GM19468 (cell line): ENCODE results near the gene PTPN12.

Experiments used
- ATAC-seq: cut with Tn5 transposase; IDR thresholded peaks from one replicate; pipeline ENCODE4 v1.9.1; 2021; ENCODE audit warnings: mild to moderate bottlenecking, moderate library complexity, moderate number of reproducible peaks; ENCODE audit not compliant: unreplicated experiment; ENCODE audit errors: extremely low read depth

Gene PTPN12

GRCh38 chr7:77655836-77656455 is 118.9 kb downstream of the PTPN12 start:
- ATAC-seq = no peak

DNA sequence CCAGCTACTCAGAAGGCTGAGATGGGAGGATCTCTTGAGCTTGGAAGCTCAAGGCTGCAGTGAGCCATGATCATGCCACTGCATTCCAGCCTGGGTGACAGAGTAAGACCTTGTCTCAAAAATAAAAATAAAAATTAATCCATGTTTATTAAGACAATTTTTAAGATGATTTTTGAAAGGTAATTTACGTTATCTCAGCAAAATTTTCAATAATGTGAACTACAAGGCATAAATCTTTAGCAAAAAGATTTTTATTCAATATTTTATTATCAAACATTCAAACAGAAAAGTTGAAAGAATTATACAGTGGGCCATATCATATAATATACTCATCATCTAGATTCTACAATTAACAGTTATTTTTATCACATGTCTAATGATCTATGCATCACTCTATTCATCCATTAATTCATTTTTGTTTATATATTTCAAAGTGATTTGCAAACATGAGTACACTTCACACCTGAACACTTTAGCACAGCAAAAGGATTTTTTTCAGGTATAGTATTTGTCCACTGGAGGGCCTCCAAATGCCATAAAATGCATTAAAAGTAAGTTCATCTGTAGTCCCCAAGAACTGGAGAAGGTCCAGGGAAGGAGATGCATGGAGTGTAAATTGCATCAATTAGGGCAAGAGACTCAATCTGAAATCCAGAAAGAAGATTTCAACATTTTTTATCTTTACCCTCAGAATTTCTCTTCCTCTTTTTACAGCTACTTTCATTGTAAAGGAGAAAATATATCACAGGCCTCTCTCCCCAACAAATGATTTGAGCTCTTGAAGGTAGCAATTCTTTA is 120.5 kb downstream of the PTPN12 start:
- no peak for ATAC-seq

GRCh38 chr7:77658928-77659327 is 121.8 kb downstream of the PTPN12 start:
- ATAC-seq = no peak

- no peak for ATAC-seq
Observed at GRCh38 chr7:77661816-77662215, 124.7 kb downstream of the PTPN12 start.

GRCh38 chr7:77662869-77663268 is 125.8 kb downstream of the PTPN12 start:
- no peak for ATAC-seq

DNA sequence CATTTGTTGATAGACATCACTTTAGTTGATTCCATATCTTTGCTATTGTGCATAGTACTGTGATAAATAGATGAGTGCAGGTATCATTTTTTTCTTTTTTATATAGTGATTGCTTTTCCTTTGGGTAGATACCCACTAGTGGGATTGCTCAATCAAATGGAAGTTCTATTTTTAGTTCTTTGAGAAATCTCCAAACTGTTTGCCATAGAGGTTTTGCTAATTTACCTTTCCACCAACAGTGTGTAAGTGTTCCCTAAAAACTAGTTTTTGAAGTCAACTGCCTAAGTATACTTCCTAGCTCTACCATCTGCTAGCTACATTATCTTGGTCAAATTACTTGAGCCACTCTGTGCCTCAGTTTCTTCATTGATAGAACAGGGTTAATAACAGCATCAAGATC is 127.6 kb downstream of the PTPN12 start:
- no peak for ATAC-seq

DNA sequence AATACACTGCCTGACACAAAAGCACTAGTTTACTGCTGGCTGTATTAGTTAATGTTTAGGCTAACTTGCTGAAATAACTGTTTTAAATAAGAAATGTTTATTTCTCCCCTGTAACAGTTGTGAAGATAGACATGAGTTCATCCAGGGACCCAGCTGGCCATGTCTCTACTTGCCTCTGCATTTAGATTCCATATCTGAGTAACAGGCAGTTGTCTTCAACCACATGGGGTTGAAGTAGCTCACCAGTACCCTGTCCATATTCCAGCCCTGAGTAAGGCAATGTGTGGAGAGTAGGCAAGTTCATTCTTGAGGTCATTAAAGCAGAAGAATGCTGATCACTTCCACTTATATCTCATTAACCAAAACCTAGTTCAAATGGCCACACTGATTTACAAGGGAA is 128.1 kb downstream of the PTPN12 start:
- no peak for ATAC-seq

DNA sequence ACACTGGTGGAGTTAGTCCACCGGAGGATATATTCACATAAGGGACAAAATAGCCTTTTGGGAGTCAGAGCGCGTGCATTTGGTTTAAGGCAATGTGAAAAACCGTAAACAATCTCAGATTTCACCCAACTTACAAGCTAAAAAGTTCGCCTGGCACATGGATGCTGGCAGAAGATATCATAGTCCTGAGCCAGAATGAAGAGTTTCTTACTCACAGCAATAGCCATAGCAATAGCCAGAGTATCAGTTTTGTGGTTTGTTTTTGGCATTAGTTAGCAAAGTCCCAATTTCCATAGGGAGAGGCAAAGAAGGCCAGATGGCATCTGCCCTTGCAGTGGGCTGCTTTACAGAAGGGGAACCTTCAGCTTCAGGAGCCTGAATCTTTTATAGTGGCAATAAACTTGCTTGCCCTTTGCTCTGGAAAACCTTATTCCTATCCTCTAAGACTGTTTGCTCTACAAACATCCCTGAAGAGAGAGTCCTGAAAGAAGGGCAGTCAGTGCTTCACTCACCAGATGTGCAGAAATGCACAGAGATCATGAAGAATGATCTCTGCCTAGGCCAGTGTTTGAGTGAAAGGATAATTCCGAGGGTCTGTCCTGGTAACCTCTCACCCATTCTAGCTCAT is 130.5 kb downstream of the PTPN12 start:
- no peak for ATAC-seq

GRCh38 chr7:77674878-77675277 is 137.8 kb downstream of the PTPN12 start:
- ATAC-seq = no peak

- ATAC-seq = no peak
Observed at GRCh38 chr7:77679608-77680007, 142.5 kb downstream of the PTPN12 start.

DNA sequence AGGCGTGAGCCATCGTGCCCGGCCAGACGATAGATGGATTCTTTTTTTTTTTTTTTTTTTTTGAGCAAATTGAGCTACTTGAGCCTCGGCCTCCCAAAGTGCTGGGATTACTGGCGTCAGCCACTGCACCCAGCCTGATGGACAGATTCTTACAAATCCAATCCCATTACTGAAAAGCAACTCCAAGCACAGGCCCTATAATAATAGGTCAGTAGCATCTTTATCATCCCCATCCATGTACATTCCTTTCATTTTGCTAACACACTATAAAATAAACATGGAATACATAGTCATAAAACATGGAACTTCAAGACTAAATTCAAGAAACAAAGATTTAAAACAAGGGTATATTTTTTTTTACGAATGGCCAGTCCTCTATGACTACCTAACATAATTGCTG is 143.2 kb downstream of the PTPN12 start:
- ATAC-seq = no peak

GRCh38 chr7:77684030-77684429 is 146.9 kb downstream of the PTPN12 start:
- no peak for ATAC-seq

DNA sequence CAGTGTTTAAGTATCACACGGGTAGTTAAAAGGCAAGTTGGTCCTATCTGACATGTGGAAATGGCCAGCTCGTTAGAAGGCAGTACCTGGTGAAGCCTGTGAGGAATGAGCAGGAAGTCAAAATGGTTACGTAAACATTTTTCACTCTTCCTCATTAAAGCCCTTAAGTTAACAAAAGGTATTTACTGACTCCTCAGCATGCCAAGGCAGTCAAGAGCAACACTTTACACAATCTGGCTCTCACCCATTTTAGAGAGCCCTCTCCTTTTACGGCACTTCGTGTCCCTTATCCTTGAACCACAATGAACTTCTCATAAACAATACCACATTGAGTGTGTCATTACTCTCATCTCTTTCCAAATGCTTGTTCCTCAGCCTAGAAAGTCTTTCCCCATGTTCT is 148.1 kb downstream of the PTPN12 start:
- no peak for ATAC-seq

- ATAC-seq = no peak
Observed at GRCh38 chr7:77687100-77687746, 150.1 kb downstream of the PTPN12 start.

DNA sequence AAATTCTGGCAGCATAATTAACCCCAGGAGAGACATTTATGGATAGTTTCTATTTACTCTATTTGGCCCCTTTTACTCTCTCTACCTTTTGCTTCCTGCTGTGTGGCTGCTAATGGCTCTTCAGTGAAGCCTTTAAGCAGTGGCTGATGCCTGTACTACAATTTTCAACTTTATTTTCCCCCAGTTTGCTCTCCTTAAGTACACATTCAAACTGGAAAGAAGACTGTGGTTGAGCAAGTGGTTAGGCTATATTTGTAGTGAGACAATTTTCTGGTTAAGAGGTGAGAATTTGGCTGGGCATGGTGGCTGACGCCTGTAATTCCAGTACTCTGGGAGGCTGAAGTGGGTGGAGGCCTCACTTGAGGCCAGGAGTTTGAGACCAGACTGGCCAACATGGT is 150.7 kb downstream of the PTPN12 start:
- no peak for ATAC-seq
